ENCODE results near the gene CTBP1.

Gene CTBP1

DNA sequence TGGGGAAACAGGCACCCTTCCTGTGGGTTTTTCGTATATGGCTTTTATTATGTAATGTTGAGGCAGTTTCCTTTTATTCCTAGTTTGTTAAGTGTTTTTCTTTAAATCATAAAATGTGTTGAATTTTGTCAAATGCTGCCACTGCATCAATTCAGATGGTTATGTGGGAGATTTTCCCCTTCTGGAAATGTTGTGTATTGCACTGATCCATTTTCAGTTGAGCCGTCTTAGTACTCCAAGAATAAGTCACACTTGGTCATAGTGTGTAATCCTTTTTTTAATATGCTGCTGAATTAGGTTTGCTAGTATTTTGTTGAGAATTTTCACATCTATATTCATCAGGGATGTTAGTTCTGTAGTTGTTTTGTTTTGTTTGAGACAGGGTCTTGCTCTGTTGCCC is 9.5 kb upstream of the CTBP1 start:
- DNase-seq (ENCODE audit: low read depth) = no peak
- H3K4me3 ChIP-seq (replicated peaks; ENCODE audit: low read depth, low read length) = no peak overlapping the region
- no peak for TF ChIP-seq CTCF (IDR thresholded peaks at IDR 0.05; ENCODE audit: low read length, missing control alignments)

- TF ChIP-seq CTCF (IDR thresholded peaks at IDR 0.05; ENCODE audit: low read length, missing control alignments) = no peak
- DNase-seq (ENCODE audit: low read depth) = no peak
- no peak overlapping the region for H3K4me3 ChIP-seq (replicated peaks; ENCODE audit: low read depth, low read length)
These were observed 6.8 kb upstream of the CTBP1 start for GRCh38 chr4:1255699-1256098.

GRCh38 chr4:1255151-1255550 is 6.2 kb upstream of the CTBP1 start:
- no peak for DNase-seq (ENCODE audit: low read depth)
- no peak overlapping the region for H3K4me3 ChIP-seq (replicated peaks; ENCODE audit: low read depth, low read length)
- no peak for TF ChIP-seq CTCF (IDR thresholded peaks at IDR 0.05; ENCODE audit: low read length, missing control alignments)

DNA sequence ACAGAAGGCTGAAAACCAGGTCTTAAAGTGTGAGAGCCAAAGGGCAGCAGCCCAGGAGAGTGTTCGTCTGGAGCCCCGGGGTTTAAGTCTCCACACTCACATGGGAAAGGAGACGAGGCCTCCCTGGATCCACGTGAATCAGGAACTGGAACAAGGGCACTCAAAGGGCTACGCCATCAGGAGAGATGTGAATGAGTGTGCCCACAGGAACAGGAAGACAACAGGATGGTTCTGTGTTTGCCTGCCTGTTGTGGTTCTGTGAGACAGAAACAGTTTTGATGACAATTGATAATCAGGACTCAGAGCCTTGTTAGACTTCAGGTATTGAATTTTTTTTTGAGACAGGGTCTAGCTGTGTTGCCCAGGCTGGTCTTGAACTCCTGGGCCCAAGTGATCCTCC is 4.9 kb upstream of the CTBP1 start:
- TF ChIP-seq CTCF (IDR thresholded peaks at IDR 0.05; ENCODE audit: low read length, missing control alignments) = no peak
- no peak overlapping the region for H3K4me3 ChIP-seq (replicated peaks; ENCODE audit: low read depth, low read length)
- DNase-seq (ENCODE audit: low read depth) = no peak

DNA sequence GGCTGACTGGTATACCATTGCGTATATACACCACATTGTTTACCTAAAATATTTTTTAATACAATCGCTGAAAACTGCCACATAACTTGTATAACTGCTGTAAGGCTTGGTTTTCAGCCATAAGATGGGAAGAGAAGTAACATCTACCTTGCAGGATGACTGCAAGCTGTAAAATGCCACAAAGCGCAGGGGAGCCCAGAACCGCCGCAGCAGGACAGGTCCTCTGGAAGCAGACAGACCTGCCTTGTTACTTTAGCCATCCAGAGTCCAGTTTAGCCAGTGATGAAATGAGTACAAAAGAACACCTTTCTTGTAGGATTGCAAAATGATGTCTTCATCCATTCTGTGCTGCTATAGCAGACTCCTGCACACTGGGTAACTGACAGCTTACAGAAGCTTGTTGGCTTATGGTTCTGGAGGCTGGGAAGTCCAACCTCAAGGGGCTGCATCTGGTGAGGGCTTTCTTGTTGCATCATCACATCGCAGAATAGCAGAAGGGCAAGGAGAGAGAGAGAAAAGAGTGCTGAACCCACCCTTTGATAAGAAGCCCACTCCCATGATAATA is 4.1 kb upstream of the CTBP1 start:
- no peak overlapping the region for H3K4me3 ChIP-seq (replicated peaks; ENCODE audit: low read depth, low read length)
- no peak for DNase-seq (ENCODE audit: low read depth)
- TF ChIP-seq CTCF (IDR thresholded peaks at IDR 0.05; ENCODE audit: low read length, missing control alignments) = no peak

GRCh38 chr4:1251773-1252066 is 2.8 kb upstream of the CTBP1 start:
- no peak overlapping the region for H3K4me3 ChIP-seq (replicated peaks; ENCODE audit: low read depth, low read length)
- TF ChIP-seq CTCF (IDR thresholded peaks at IDR 0.05; ENCODE audit: low read length, missing control alignments) = no peak
- DNase-seq (ENCODE audit: low read depth) = no peak

DNA sequence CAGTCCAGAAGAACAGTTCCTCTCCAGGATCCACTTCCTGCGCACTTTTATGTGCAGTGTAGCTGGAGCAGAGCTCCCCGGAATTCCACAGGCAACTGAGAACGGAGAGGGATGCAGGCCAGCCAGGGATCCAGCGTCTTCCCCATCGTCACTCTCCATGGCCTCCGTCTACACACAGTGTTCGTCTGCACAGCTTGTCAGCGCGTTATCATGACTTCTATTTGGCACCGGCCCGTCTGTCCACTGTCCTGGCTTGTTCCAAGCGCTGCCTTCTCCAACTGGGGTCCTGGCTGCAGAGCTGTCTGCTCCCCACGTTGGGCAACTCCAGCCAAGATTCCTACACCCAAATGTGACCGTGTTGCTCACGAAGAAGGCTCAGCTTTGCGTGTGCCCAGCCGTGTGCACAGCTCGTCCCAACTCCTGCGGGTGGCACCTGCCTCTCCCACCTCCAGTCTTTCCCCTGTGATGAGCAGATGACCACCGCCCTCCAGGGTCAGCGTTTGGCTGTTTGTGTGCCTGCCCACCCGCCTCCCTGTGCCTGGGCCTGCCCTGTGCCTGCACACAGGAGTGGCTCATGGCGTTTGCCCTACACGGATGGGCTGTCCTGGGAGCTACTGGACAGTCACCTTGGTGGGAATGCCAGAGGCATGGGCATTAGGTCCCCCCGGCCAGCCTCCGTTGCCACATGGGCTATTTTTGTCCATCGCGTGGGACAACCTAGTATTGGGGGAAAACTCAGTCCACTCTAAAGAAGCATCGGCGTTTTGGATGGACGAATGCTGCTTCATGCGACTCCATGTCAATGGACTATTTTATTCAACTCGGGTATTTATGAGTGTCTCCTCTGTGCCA is 2.2 kb upstream of the CTBP1 start:
- DNase-seq (ENCODE audit: low read depth) = no peak

More for the DNA sequence above, 2.2 kb upstream of the CTBP1 start:
- TF ChIP-seq CTCF (IDR thresholded peaks at IDR 0.05; ENCODE audit: low read length, missing control alignments) = no peak
- no peak overlapping the region for H3K4me3 ChIP-seq (replicated peaks; ENCODE audit: low read depth, low read length)

Data from fibroblast of pulmonary artery (primary cell).